ENCODE measurements around the gene PCDHGA1.

- TF ChIP-seq CTCF (conservative IDR thresholded peaks at IDR 0.05; ENCODE audit: low read depth, low read length) (no peak), EZH2 (IDR thresholded peaks at IDR 0.05; ENCODE audit: borderline replicate concordance, low read depth, low read length, poor library complexity, severe bottlenecking) (no peak)
Observed at GRCh38 chr5:141298376-141298775, 31.9 kb upstream of the PCDHGA1 start.

All from A673 (cell line).